Mesenchymal stem cell (in vitro differentiated cells and primary cell): ENCODE data around the gene MRGPRX1.

ENCODE experiments used
- DNase-seq: peaks from one replicate; pipeline ENCODE4 v3.0.0-alpha.2; 2013
- H2AFZ ChIP-seq: one replicate; pipeline ENCODE4 v1.6.1; 2013; ENCODE audit warnings: low read depth, mild to moderate bottlenecking, control low read depth, inconsistent platforms, low read length, moderate library complexity
- H2AK5ac ChIP-seq: 2 replicates; pipeline ENCODE4 v1.6.1; 2013; ENCODE audit warnings: low read length, moderate library complexity, mild to moderate bottlenecking, inconsistent platforms; ENCODE audit not compliant: severe bottlenecking
- H2BK120ac ChIP-seq: one replicate; pipeline ENCODE4 v1.6.1; 2013; ENCODE audit warnings: low read depth, mild to moderate bottlenecking, inconsistent platforms, low read length, moderate library complexity
- H2BK12ac ChIP-seq, 2 experiments: one replicate each; pipeline ENCODE4 v1.6.1; 2013; ENCODE audit warnings: inconsistent platforms in 2 of 2, low read length in 2 of 2, mild to moderate bottlenecking in 2 of 2, moderate library complexity in 2 of 2, control low read depth in 1 of 2
- H2BK15ac ChIP-seq: one replicate; pipeline ENCODE4 v1.6.1; 2013; ENCODE audit warnings: mild to moderate bottlenecking, low read depth, inconsistent platforms; ENCODE audit not compliant: poor library complexity, severe bottlenecking
- H2BK5ac ChIP-seq: 2 replicates; pipeline ENCODE4 v1.6.1; 2013; ENCODE audit warnings: low read depth, mild to moderate bottlenecking, low read length, control low read depth, inconsistent platforms; ENCODE audit not compliant: poor library complexity, severe bottlenecking
- H3K14ac ChIP-seq, 2 experiments: one replicate each; pipeline ENCODE4 v1.6.1; 2013; ENCODE audit warnings: inconsistent platforms in 2 of 2, low read length in 2 of 2, control low read depth in 1 of 2, mild to moderate bottlenecking in 1 of 2, moderate library complexity in 1 of 2
- H3K18ac ChIP-seq, 2 experiments: one replicate each; pipeline ENCODE4 v1.6.1; 2013; ENCODE audit warnings: inconsistent platforms in 2 of 2, low read length in 2 of 2, control low read depth in 1 of 2, low read depth in 1 of 2, mild to moderate bottlenecking in 1 of 2
- H3K23ac ChIP-seq, 2 experiments: one replicate each; pipeline ENCODE4 v1.6.1; 2013; ENCODE audit warnings: inconsistent platforms in 2 of 2, low read length in 2 of 2, mild to moderate bottlenecking in 2 of 2, moderate library complexity in 2 of 2, control low read depth in 1 of 2
- H3K27ac ChIP-seq: 2 replicates; pipeline ENCODE4 v1.5.1; 2013; ENCODE audit warnings: mild to moderate bottlenecking, moderate library complexity, low read length, control low read depth, inconsistent platforms; ENCODE audit not compliant: poor library complexity, severe bottlenecking
- H3K27me3 ChIP-seq, 2 experiments: 2 replicates each; pipeline versions ENCODE4 v1.6.1 to v1.7.0; 2013; ENCODE audit warnings: low read length in 2 of 2, mild to moderate bottlenecking in 2 of 2, moderate library complexity in 2 of 2, control low read depth in 1 of 2, inconsistent platforms in 1 of 2; ENCODE audit not compliant: control insufficient read depth in 1 of 2, insufficient read depth in 1 of 2
- H3K36me3 ChIP-seq, 2 experiments: 2 replicates each; pipeline versions ENCODE4 v1.6.1 to v1.7.0; 2013; ENCODE audit warnings: low read length in 2 of 2, control low read depth in 1 of 2, inconsistent platforms in 1 of 2, low read depth in 1 of 2, mild to moderate bottlenecking in 1 of 2; ENCODE audit not compliant: insufficient read depth in 2 of 2, control insufficient read depth in 1 of 2
- H3K4ac ChIP-seq, 2 experiments: one replicate each; pipeline ENCODE4 v1.6.1; 2013; ENCODE audit warnings: inconsistent platforms in 2 of 2, low read length in 2 of 2, mild to moderate bottlenecking in 2 of 2, moderate library complexity in 2 of 2, control low read depth in 1 of 2, low read depth in 1 of 2
- H3K4me1 ChIP-seq: 2 replicates; pipeline ENCODE4 v1.6.1; 2013; ENCODE audit warnings: low read depth, low read length, control low read depth; ENCODE audit not compliant: control insufficient read depth, insufficient read depth
- H3K4me2 ChIP-seq: 2 replicates; pipeline ENCODE4 v1.6.1; 2013; ENCODE audit warnings: low read length, mild to moderate bottlenecking, inconsistent platforms; ENCODE audit not compliant: poor library complexity, severe bottlenecking
- H3K4me3 ChIP-seq, 2 experiments: 2 replicates each; pipeline versions ENCODE4 v1.5.1 to v1.7.0; 2013; ENCODE audit warnings: low read length in 2 of 2, mild to moderate bottlenecking in 2 of 2, control low read depth in 1 of 2, low read depth in 1 of 2; ENCODE audit not compliant: insufficient read depth in 1 of 2
- H3K79me1 ChIP-seq: replicated peaks from 2 replicates; pipeline ENCODE4 v1.6.1; 2013; ENCODE audit warnings: mild to moderate bottlenecking, control low read depth, low read length, inconsistent platforms; ENCODE audit not compliant: poor library complexity, severe bottlenecking
- H3K9ac ChIP-seq: 2 replicates; pipeline ENCODE4 v1.7.0; 2013; ENCODE audit warnings: mild to moderate bottlenecking, low read length, moderate library complexity
- H3K9me3 ChIP-seq: 2 replicates; pipeline ENCODE4 v1.7.0; 2013; ENCODE audit warnings: mild to moderate bottlenecking, low read length; ENCODE audit not compliant: control insufficient read depth
- H4K8ac ChIP-seq: one replicate; pipeline ENCODE4 v1.6.1; 2013; ENCODE audit warnings: inconsistent platforms, mild to moderate bottlenecking, low read length, moderate library complexity
- H4K91ac ChIP-seq: one replicate; pipeline ENCODE4 v1.6.1; 2013; ENCODE audit warnings: mild to moderate bottlenecking, low read length, inconsistent platforms
- WGBS: methylation state at CpG from one replicate; pipeline ENCODE4 v1.1.7; 2013; ENCODE audit warnings: mixed read lengths; 5-methylcytosine and 5-hydroxymethylcytosine counted together

Gene MRGPRX1

GRCh38 chr11:18974192-18974591 is 35.0 kb upstream of the MRGPRX1 start:
- no peak overlapping the region for H2BK15ac ChIP-seq
- H3K4me1 ChIP-seq = no peaks in the 10 kb centered on the region
- WGBS = no CpG with 5 or more reads among the region's 1 CpG
- H4K8ac ChIP-seq = no peak overlapping the region
- no peak overlapping the region for H2BK12ac ChIP-seq
- no peak overlapping the region for H2BK120ac ChIP-seq
- no peak overlapping the region for H3K23ac ChIP-seq
- peaks cover 5% of the 10 kb centered on the region for H3K9me3 ChIP-seq
- no peak overlapping the region for H2AFZ ChIP-seq
- H3K4me3 ChIP-seq = no peak overlapping the region
- H2BK5ac ChIP-seq = no peak overlapping the region
- H4K91ac ChIP-seq = no peak overlapping the region
- H3K36me3 ChIP-seq = no peaks in the 10 kb centered on the region
- H2AK5ac ChIP-seq = no peak overlapping the region
- H3K4me2 ChIP-seq = no peak overlapping the region
- H3K18ac ChIP-seq = no peak overlapping the region
- H3K14ac ChIP-seq = no peak overlapping the region
- no peak for DNase-seq
- H3K27me3 ChIP-seq = peaks cover 0 to 40% of the 10 kb centered on the region in 2 experiments
- H3K27ac ChIP-seq = no peak overlapping the region
- H3K4ac ChIP-seq = no peak overlapping the region
- H3K9ac ChIP-seq = no peak overlapping the region
- no peaks in the 10 kb centered on the region for H3K79me1 ChIP-seq

- no peak overlapping the region for H2AK5ac ChIP-seq
- 90% methylated on average over 16 of the region's 16 CpGs for WGBS
- no peak overlapping the region for H3K27ac ChIP-seq
These were observed 33.1 kb upstream of the MRGPRX1 start for GRCh38 chr11:18972336-18972735.

GRCh38 chr11:18969720-18970119 is 30.5 kb upstream of the MRGPRX1 start:
- Histone ChIP-seq H2BK120ac (no peak overlapping the region), H4K91ac (no peak overlapping the region), H3K9ac (no peak overlapping the region)

More at GRCh38 chr11:18972336-18972735, 33.1 kb upstream of the MRGPRX1 start:
- H3K4me3 ChIP-seq = no peak overlapping the region
- no peak overlapping the region for H4K91ac ChIP-seq
- no peak overlapping the region for H3K14ac ChIP-seq
- H2BK12ac ChIP-seq = no peak overlapping the region
- no peaks in the 10 kb centered on the region for H3K36me3 ChIP-seq
- no peak overlapping the region for H3K18ac ChIP-seq
- no peak overlapping the region for H3K23ac ChIP-seq
- H3K27me3 ChIP-seq = peaks cover 0 to 45% of the 10 kb centered on the region in 2 experiments
- DNase-seq = no peak
- no peak overlapping the region for H4K8ac ChIP-seq
- H2AFZ ChIP-seq = no peak overlapping the region
- H2BK120ac ChIP-seq = no peak overlapping the region
- no peaks in the 10 kb centered on the region for H3K4me1 ChIP-seq
- H3K4me2 ChIP-seq = no peak overlapping the region
- no peak overlapping the region for H2BK15ac ChIP-seq
- no peaks in the 10 kb centered on the region for H3K79me1 ChIP-seq
- H3K9ac ChIP-seq = no peak overlapping the region
- no peaks in the 10 kb centered on the region for H3K9me3 ChIP-seq
- H2BK5ac ChIP-seq = no peak overlapping the region
- H3K4ac ChIP-seq = no peak overlapping the region

GRCh38 chr11:18958221-18958910 is 19.2 kb upstream of the MRGPRX1 start:
- H2BK5ac ChIP-seq = no peak overlapping the region
- no peak overlapping the region for H4K8ac ChIP-seq
- H2AFZ ChIP-seq = no peak overlapping the region
- H4K91ac ChIP-seq = no peak overlapping the region
- no peaks in the 10 kb centered on the region for H3K36me3 ChIP-seq
- H2BK12ac ChIP-seq = no peak overlapping the region
- H2BK120ac ChIP-seq = no peak overlapping the region
- no peaks in the 10 kb centered on the region for H3K9me3 ChIP-seq
- no peak overlapping the region for H3K23ac ChIP-seq
- no peak overlapping the region for H3K4me3 ChIP-seq
- H3K14ac ChIP-seq = no peak overlapping the region
- H3K27me3 ChIP-seq = peaks cover 0 to 13% of the 10 kb centered on the region in 2 experiments
- no peak overlapping the region for H2BK15ac ChIP-seq
- H3K4me1 ChIP-seq = no peaks in the 10 kb centered on the region
- H3K4me2 ChIP-seq = no peak overlapping the region
- H3K18ac ChIP-seq = no peak overlapping the region
- H2AK5ac ChIP-seq = no peak overlapping the region
- no peak overlapping the region for H3K27ac ChIP-seq
- no peak overlapping the region for H3K4ac ChIP-seq
- no peak for DNase-seq
- no peak overlapping the region for H3K9ac ChIP-seq
- no CpG with 5 or more reads among the region's 1 CpG for WGBS
- no peaks in the 10 kb centered on the region for H3K79me1 ChIP-seq

More at GRCh38 chr11:18969720-18970119, 30.5 kb upstream of the MRGPRX1 start:
- H3K18ac ChIP-seq = no peak overlapping the region
- no peak overlapping the region for H3K4me2 ChIP-seq
- no peak overlapping the region for H2AK5ac ChIP-seq
- no peak overlapping the region for H2BK15ac ChIP-seq
- H3K27me3 ChIP-seq = peaks cover 0 to 42% of the 10 kb centered on the region in 2 experiments
- H3K27ac ChIP-seq = no peak overlapping the region
- no peak overlapping the region for H2AFZ ChIP-seq
- H3K79me1 ChIP-seq = no peaks in the 10 kb centered on the region
- H2BK12ac ChIP-seq = no peak overlapping the region
- H3K4me1 ChIP-seq = no peaks in the 10 kb centered on the region
- no peak overlapping the region for H3K14ac ChIP-seq
- H3K4me3 ChIP-seq = no peak overlapping the region
- H4K8ac ChIP-seq = no peak overlapping the region
- H3K4ac ChIP-seq = no peak overlapping the region
- H3K9me3 ChIP-seq = no peaks in the 10 kb centered on the region
- no peak overlapping the region for H3K23ac ChIP-seq
- no peak for DNase-seq
- H2BK5ac ChIP-seq = no peak overlapping the region
- H3K36me3 ChIP-seq = no peaks in the 10 kb centered on the region
- WGBS = 73% methylated on average over 1 of the region's 3 CpGs
